ENCODE measurements around the gene ARHGAP42. TPM values are rescaled to one million over a fixed set of nuclear protein-coding genes. Genes with fewer than 3 reads are reported as not detected.

The ARHGAP42 gene, protein sequence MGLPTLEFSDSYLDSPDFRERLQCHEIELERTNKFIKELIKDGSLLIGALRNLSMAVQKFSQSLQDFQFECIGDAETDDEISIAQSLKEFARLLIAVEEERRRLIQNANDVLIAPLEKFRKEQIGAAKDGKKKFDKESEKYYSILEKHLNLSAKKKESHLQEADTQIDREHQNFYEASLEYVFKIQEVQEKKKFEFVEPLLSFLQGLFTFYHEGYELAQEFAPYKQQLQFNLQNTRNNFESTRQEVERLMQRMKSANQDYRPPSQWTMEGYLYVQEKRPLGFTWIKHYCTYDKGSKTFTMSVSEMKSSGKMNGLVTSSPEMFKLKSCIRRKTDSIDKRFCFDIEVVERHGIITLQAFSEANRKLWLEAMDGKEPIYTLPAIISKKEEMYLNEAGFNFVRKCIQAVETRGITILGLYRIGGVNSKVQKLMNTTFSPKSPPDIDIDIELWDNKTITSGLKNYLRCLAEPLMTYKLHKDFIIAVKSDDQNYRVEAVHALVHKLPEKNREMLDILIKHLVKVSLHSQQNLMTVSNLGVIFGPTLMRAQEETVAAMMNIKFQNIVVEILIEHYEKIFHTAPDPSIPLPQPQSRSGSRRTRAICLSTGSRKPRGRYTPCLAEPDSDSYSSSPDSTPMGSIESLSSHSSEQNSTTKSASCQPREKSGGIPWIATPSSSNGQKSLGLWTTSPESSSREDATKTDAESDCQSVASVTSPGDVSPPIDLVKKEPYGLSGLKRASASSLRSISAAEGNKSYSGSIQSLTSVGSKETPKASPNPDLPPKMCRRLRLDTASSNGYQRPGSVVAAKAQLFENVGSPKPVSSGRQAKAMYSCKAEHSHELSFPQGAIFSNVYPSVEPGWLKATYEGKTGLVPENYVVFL
- 2.3 and 2.7 TPM in 2 replicates for total RNA-seq (2014; rRNA removed; shearing (Covaris generic))
- 0.68 and 0.74 TPM in 2 replicates for polyA plus RNA-seq (2016; fragmentation: Nextera tagmentation; extraction: Ambion mirVana)

DNA sequence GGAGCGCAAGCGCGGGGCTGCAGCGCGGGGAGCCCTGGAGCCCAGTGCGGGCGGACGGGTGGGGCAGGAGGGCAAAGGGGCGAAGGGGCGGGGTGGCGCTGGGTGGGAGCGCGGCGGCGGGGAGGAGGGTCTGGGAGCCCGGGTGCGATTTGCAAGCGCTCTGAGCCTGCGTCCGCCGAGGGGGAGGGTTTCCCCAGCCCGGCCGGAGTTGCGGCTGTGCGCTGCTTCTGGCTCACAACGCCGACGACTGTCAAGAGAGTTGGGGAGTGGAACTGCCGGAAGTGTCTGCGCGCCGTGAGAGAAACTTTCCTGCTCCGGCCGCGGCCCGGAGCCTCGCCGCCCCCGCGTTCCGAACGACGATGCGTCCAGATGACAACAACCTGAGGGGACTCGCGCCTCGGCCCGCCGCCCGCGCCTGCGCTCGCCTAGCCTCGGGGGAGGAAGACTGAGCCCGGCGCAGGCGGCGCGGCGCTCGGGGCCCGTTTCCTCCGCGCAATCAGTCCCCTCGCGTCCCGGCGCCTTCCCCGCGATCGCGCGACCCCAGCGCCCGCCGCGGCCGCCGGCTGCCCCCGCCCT is at the start of gene ARHGAP42:
Gene ARHGAP42 (plus strand): TSS at position 235 of the 576 bp plus-strand sequence. CDS start 391 bp downstream, outside the sequence.
- in situ Hi-C loops (cut with MboI), result no loop called here
- Histone ChIP-seq H3K27ac (0 out of 2 replicates have a peak within 1 kb of the TSS, but pooled peaks have one; percentile 2), H3F3A (ENCODE audit: insufficient read depth) (peaks cover 19% of the 10 kb centered on the region), H3K27me3 (replicated peaks; ENCODE audit: insufficient read depth) (no peaks in the 10 kb centered on the region), H3K4me3 (peak within 1 kb of the TSS; percentile 91), H3K4me2 (ENCODE audit: unreplicated experiment) (peak within 1 kb of the TSS; percentile 82), H3K4me1 (ENCODE audit: insufficient read depth) (peaks cover 10% of the 10 kb centered on the region; the same call in 1 of the 2 replicates), H4K20me1 (ENCODE audit: insufficient read depth) (no peaks in the 10 kb centered on the region), H3K9ac (peak within 1 kb of the TSS; percentile 68), H3K9me3 (ENCODE audit: low read depth) (no peaks in the 10 kb centered on the region), H3K9me2 (ENCODE audit: insufficient read depth) (no peaks in the 10 kb centered on the region), H3K36me3 (ENCODE audit: low read depth) (no peaks in the 10 kb centered on the region), H2AFZ (peak within 1 kb of the TSS; percentile 96), H3K79me2 (ENCODE audit: insufficient read depth) (no peaks in the 10 kb centered on the region)
- TF ChIP-seq EZH2phosphoT487 (IDR thresholded peaks at IDR 0.05; ENCODE audit: insufficient read depth, low read depth), result no peak
- no peak for TF ChIP-seq EZH2 (IDR thresholded peaks at IDR 0.05; ENCODE audit: insufficient read depth, poor library complexity, severe bottlenecking)
- WGBS, 2 experiments (ENCODE audit: low coverage in 1 of 2, low lambda C conversion rate in 2 of 2, missing lambda C conversion rate in 2 of 2), result 0 to 1% methylated on average over 32 to 68 of the region's 80 CpGs
- peak; percentile 71 for DNase-seq

DNA sequence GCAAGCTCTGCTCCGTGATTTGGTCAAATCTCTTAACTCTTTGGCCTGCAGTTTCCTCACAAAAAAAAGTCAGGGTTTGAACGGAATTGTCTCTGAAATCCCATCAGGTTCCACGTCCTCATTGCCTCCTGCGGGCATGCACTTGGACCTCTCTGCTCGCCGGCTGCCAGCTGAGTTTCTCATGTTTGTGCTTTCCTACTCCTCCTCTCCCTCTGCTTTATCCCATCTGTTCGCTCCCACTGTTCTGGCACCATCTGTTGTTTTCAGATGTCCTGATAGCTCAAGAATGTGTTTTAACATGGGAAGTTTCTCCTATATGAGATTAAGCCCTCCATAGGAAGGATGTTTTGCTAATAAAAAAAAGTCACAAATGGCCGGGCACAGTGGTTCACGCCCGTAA is 49.4 kb upstream of the ARHGAP42 start:
- no peaks in the 10 kb centered on the region for H3F3A ChIP-seq (ENCODE audit: insufficient read depth)
- H3K79me2 ChIP-seq (ENCODE audit: insufficient read depth), result no peaks in the 10 kb centered on the region
- no peak overlapping the region for H3K27ac ChIP-seq
- no peaks in the 10 kb centered on the region for H3K4me1 ChIP-seq (ENCODE audit: insufficient read depth)
- WGBS, 2 experiments (ENCODE audit: low coverage in 1 of 2, low lambda C conversion rate in 2 of 2, missing lambda C conversion rate in 2 of 2), result 30 to 33% methylated on average over 10 of the region's 10 CpGs
- H3K9me3 ChIP-seq (ENCODE audit: low read depth), result no peaks in the 10 kb centered on the region
- no peaks in the 10 kb centered on the region for H3K36me3 ChIP-seq (ENCODE audit: low read depth)
- no peak for DNase-seq
- H3K9ac ChIP-seq, result no peak overlapping the region
- TF ChIP-seq EZH2phosphoT487 (IDR thresholded peaks at IDR 0.05; ENCODE audit: insufficient read depth, low read depth) (no peak), EZH2 (IDR thresholded peaks at IDR 0.05; ENCODE audit: insufficient read depth, poor library complexity, severe bottlenecking) (no peak)
- H3K4me2 ChIP-seq (ENCODE audit: unreplicated experiment), result no peak overlapping the region
- no peaks in the 10 kb centered on the region for H3K27me3 ChIP-seq (replicated peaks; ENCODE audit: insufficient read depth)
- no peak overlapping the region for H2AFZ ChIP-seq
- in situ Hi-C loops (cut with MboI), result no loop called here
- no peaks in the 10 kb centered on the region for H3K9me2 ChIP-seq (ENCODE audit: insufficient read depth)
- H4K20me1 ChIP-seq (ENCODE audit: insufficient read depth), result no peaks in the 10 kb centered on the region
- H3K4me3 ChIP-seq, result no peak overlapping the region

- Histone ChIP-seq H3K9ac (no peak overlapping the region), H3K4me3 (no peak overlapping the region), H3K36me3 (ENCODE audit: low read depth) (no peaks in the 10 kb centered on the region), H3K9me2 (ENCODE audit: insufficient read depth) (no peaks in the 10 kb centered on the region), H4K20me1 (ENCODE audit: insufficient read depth) (no peaks in the 10 kb centered on the region), H3K9me3 (ENCODE audit: low read depth) (no peaks in the 10 kb centered on the region), H3K4me1 (ENCODE audit: insufficient read depth) (no peaks in the 10 kb centered on the region), H2AFZ (no peak overlapping the region), H3K27ac (no peak overlapping the region), H3F3A (ENCODE audit: insufficient read depth) (no peaks in the 10 kb centered on the region), H3K27me3 (replicated peaks; ENCODE audit: insufficient read depth) (no peaks in the 10 kb centered on the region), H3K4me2 (ENCODE audit: unreplicated experiment) (no peak overlapping the region), H3K79me2 (ENCODE audit: insufficient read depth) (no peaks in the 10 kb centered on the region)
- TF ChIP-seq EZH2 (IDR thresholded peaks at IDR 0.05; ENCODE audit: insufficient read depth, poor library complexity, severe bottlenecking) (no peak), EZH2phosphoT487 (IDR thresholded peaks at IDR 0.05; ENCODE audit: insufficient read depth, low read depth) (no peak)
- 25 to 38% methylated on average over 1 of the region's 1 CpG for WGBS, 2 experiments (ENCODE audit: low coverage in 1 of 2, low lambda C conversion rate in 2 of 2, missing lambda C conversion rate in 2 of 2)
- no peak for DNase-seq
- in situ Hi-C loops (cut with MboI), result no loop called here
These were observed 48.4 kb upstream of the ARHGAP42 start for GRCh38 chr11:100638648-100639047.

GRCh38 chr11:100639140-100639539 is 47.9 kb upstream of the ARHGAP42 start:
- no peak overlapping the region for H3K4me3 ChIP-seq
- TF ChIP-seq EZH2 (IDR thresholded peaks at IDR 0.05; ENCODE audit: insufficient read depth, poor library complexity, severe bottlenecking) (no peak), EZH2phosphoT487 (IDR thresholded peaks at IDR 0.05; ENCODE audit: insufficient read depth, low read depth) (no peak)
- no peaks in the 10 kb centered on the region for H3K27me3 ChIP-seq (replicated peaks; ENCODE audit: insufficient read depth)
- H3K4me1 ChIP-seq (ENCODE audit: insufficient read depth), result no peaks in the 10 kb centered on the region
- no peak overlapping the region for H3K27ac ChIP-seq
- no peaks in the 10 kb centered on the region for H3K79me2 ChIP-seq (ENCODE audit: insufficient read depth)
- H3K36me3 ChIP-seq (ENCODE audit: low read depth), result no peaks in the 10 kb centered on the region
- DNase-seq, result no peak
- no peak overlapping the region for H2AFZ ChIP-seq
- H4K20me1 ChIP-seq (ENCODE audit: insufficient read depth), result no peaks in the 10 kb centered on the region
- in situ Hi-C loops (cut with MboI), result no loop called here
- no peak overlapping the region for H3K9ac ChIP-seq
- no peaks in the 10 kb centered on the region for H3K9me3 ChIP-seq (ENCODE audit: low read depth)
- no peak overlapping the region for H3K4me2 ChIP-seq (ENCODE audit: unreplicated experiment)
- 73 to 76% methylated on average over 9 of the region's 9 CpGs for WGBS, 2 experiments (ENCODE audit: low coverage in 1 of 2, low lambda C conversion rate in 2 of 2, missing lambda C conversion rate in 2 of 2)
- no peaks in the 10 kb centered on the region for H3K9me2 ChIP-seq (ENCODE audit: insufficient read depth)
- H3F3A ChIP-seq (ENCODE audit: insufficient read depth), result no peaks in the 10 kb centered on the region
